GM21423 (cell line): ENCODE measurements around the gene RAD51B.

Source experiments
- ATAC-seq: cut with Tn5 transposase; IDR thresholded peaks from one replicate; pipeline ENCODE4 v1.9.1; 2021; ENCODE audit warnings: mild to moderate bottlenecking, moderate library complexity; ENCODE audit not compliant: unreplicated experiment

RAD51B gene

GRCh38 chr14:68469208-68469713 is 649.7 kb downstream of the RAD51B start:
- ATAC-seq = no peak

- no peak for ATAC-seq
Observed at GRCh38 chr14:68470361-68470760, 650.8 kb downstream of the RAD51B start.

- no peak for ATAC-seq
Observed at GRCh38 chr14:68471029-68471963, 651.7 kb downstream of the RAD51B start.

GRCh38 chr14:68471964-68472508 is 652.5 kb downstream of the RAD51B start:
- ATAC-seq = no peak

- no peak for ATAC-seq
Observed at GRCh38 chr14:68473069-68473468, 653.5 kb downstream of the RAD51B start.

- no peak for ATAC-seq
Observed at GRCh38 chr14:68473794-68474193, 654.2 kb downstream of the RAD51B start.

GRCh38 chr14:68474741-68475140 is 655.2 kb downstream of the RAD51B start:
- no peak for ATAC-seq

GRCh38 chr14:68475802-68476201 is 656.2 kb downstream of the RAD51B start:
- ATAC-seq = no peak

GRCh38 chr14:68476212-68477109 is 656.9 kb downstream of the RAD51B start:
- peak; percentile 70 for ATAC-seq

- no peak for ATAC-seq
Observed at GRCh38 chr14:68477110-68477455, 657.5 kb downstream of the RAD51B start.

GRCh38 chr14:68477461-68478085 is 658.0 kb downstream of the RAD51B start:
- no peak for ATAC-seq

GRCh38 chr14:68479247-68479646 is 659.7 kb downstream of the RAD51B start:
- no peak for ATAC-seq

GRCh38 chr14:68482018-68482417 is 662.4 kb downstream of the RAD51B start:
- no peak for ATAC-seq

- no peak for ATAC-seq
Observed at GRCh38 chr14:68482772-68483395, 663.3 kb downstream of the RAD51B start.

GRCh38 chr14:68486033-68486732 is 666.6 kb downstream of the RAD51B start:
- no peak for ATAC-seq

GRCh38 chr14:68486809-68487208 is 667.2 kb downstream of the RAD51B start:
- ATAC-seq = no peak

- ATAC-seq = no peak
Observed at GRCh38 chr14:68487805-68488590, 668.4 kb downstream of the RAD51B start.

- no peak for ATAC-seq
Observed at GRCh38 chr14:68491793-68492192, 672.2 kb downstream of the RAD51B start.
